ENCODE results near the gene PACS2.

PACS2 gene

GRCh38 chr14:105389534-105389933 is 75.0 kb downstream of the PACS2 start:
- no peak for DNase-seq

- no peak for DNase-seq
Observed at GRCh38 chr14:105389976-105390848, 75.7 kb downstream of the PACS2 start.

- DNase-seq: no peak
Observed at GRCh38 chr14:105390849-105391500, 76.4 kb downstream of the PACS2 start.

GRCh38 chr14:105391541-105391940 is 77.0 kb downstream of the PACS2 start:
- no peak for DNase-seq

- no peak for DNase-seq
Observed at GRCh38 chr14:105392131-105393090, 77.9 kb downstream of the PACS2 start.

- DNase-seq: no peak
Observed at GRCh38 chr14:105393151-105393550, 78.6 kb downstream of the PACS2 start.

- no peak for DNase-seq
Observed at GRCh38 chr14:105394714-105395537, 80.4 kb downstream of the PACS2 start.

GRCh38 chr14:105395538-105395854 is 80.9 kb downstream of the PACS2 start:
- no peak for DNase-seq

- no peak for DNase-seq
Observed at GRCh38 chr14:105397350-105397931, 82.9 kb downstream of the PACS2 start.

- DNase-seq: peak; percentile 93
Observed at GRCh38 chr14:105398044-105398725, 83.6 kb downstream of the PACS2 start, which contains the start of gene TEX22. TEX22 (plus strand) TSS chr14:105398538; CDS start chr14:105399341, 803 bp downstream.

GRCh38 chr14:105398726-105399465 is 84.3 kb downstream of the PACS2 start:
- DNase-seq: peak; percentile 79

- no peak for DNase-seq
Observed at GRCh38 chr14:105399466-105399775, 84.9 kb downstream of the PACS2 start.

GRCh38 chr14:105400016-105400415 is 85.5 kb downstream of the PACS2 start:
- DNase-seq: no peak

- no peak for DNase-seq
Observed at GRCh38 chr14:105401699-105402098, 87.2 kb downstream of the PACS2 start.

GRCh38 chr14:105408592-105408991 is 94.0 kb downstream of the PACS2 start:
- DNase-seq: no peak

- no peak for DNase-seq
Observed at GRCh38 chr14:105409364-105409763, 94.8 kb downstream of the PACS2 start.

GRCh38 chr14:105410642-105411016 is 96.1 kb downstream of the PACS2 start:
- DNase-seq: no peak

GRCh38 chr14:105411017-105411941 is 96.7 kb downstream of the PACS2 start:
- DNase-seq: peak; percentile 52

- DNase-seq: no peak
Observed at GRCh38 chr14:105411985-105412770, 97.6 kb downstream of the PACS2 start.

Data from NCI-H2171 (cell line).